ENCODE data around the gene NPDC1. TPM values are rescaled to one million over a fixed set of nuclear protein-coding genes. Genes with fewer than 3 reads are reported as not detected.
"Not testable (repeated sequence)": the region's sequence is repeated elsewhere in the genome, so short reads cannot be mapped to it uniquely, and the experiment has no call there.

Gene NPDC1
- total RNA-seq, 1 donor from 2014 or later = 61.1 TPM

- Mint-ChIP-seq H3K36me3 (ENCODE audit: low read depth) (no peaks in the 10 kb centered on the region), H3K27me3 (ENCODE audit: low read depth) (peaks cover 9% of the 10 kb centered on the region), H3K9me3 (no peaks in the 10 kb centered on the region), H3K4me1 (peaks cover 3% of the 10 kb centered on the region), H3K4me3 (no peak overlapping the region), H3K27ac (ENCODE audit: unreplicated experiment) (no peak overlapping the region)
- DNase-seq (ENCODE audit: low read depth, low spot score) = peak; percentile 79
- TF ChIP-seq CTCF (conservative IDR thresholded peaks at IDR 0.05) = peak; percentile 86
These were observed 18.3 kb upstream of the NPDC1 start for GRCh38 chr9:137064027-137064879.

GRCh38 chr9:137063311-137064026, 17.5 kb upstream of the NPDC1 start:
- Mint-ChIP-seq H3K36me3 (ENCODE audit: low read depth) (no peaks in the 10 kb centered on the region), H3K27me3 (ENCODE audit: low read depth) (peaks cover 16% of the 10 kb centered on the region), H3K9me3 (no peaks in the 10 kb centered on the region), H3K4me1 (peaks cover 3% of the 10 kb centered on the region), H3K27ac (ENCODE audit: unreplicated experiment) (no peak overlapping the region), H3K4me3 (no peak overlapping the region)
- no peak for DNase-seq (ENCODE audit: low read depth, low spot score)
- TF ChIP-seq CTCF (conservative IDR thresholded peaks at IDR 0.05) = no peak

GRCh38 chr9:137062798-137063197, 16.8 kb upstream of the NPDC1 start:
- peaks cover 17% of the 10 kb centered on the region for H3K27me3 Mint-ChIP-seq (ENCODE audit: low read depth)
- H3K4me3 Mint-ChIP-seq; H3K36me3 Mint-ChIP-seq (ENCODE audit: low read depth); H3K27ac Mint-ChIP-seq (ENCODE audit: unreplicated experiment); H3K9me3 Mint-ChIP-seq; DNase-seq (ENCODE audit: low read depth, low spot score); H3K4me1 Mint-ChIP-seq: not testable (repeated sequence)

GRCh38 chr9:137062384-137062783, 16.4 kb upstream of the NPDC1 start:
- H3K36me3 Mint-ChIP-seq (ENCODE audit: low read depth) = no peaks in the 10 kb centered on the region
- peaks cover 20% of the 10 kb centered on the region for H3K27me3 Mint-ChIP-seq (ENCODE audit: low read depth)
- H3K27ac Mint-ChIP-seq (ENCODE audit: unreplicated experiment) = no peak overlapping the region
- no peaks in the 10 kb centered on the region for H3K4me1 Mint-ChIP-seq
- no peak for TF ChIP-seq CTCF (conservative IDR thresholded peaks at IDR 0.05)
- DNase-seq (ENCODE audit: low read depth, low spot score) = no peak
- no peaks in the 10 kb centered on the region for H3K9me3 Mint-ChIP-seq
- H3K4me3 Mint-ChIP-seq = no peak overlapping the region

- Mint-ChIP-seq H3K27me3 (ENCODE audit: low read depth) (peaks cover 51% of the 10 kb centered on the region), H3K4me3 (no peak overlapping the region), H3K36me3 (ENCODE audit: low read depth) (no peaks in the 10 kb centered on the region), H3K9me3 (no peaks in the 10 kb centered on the region), H3K4me1 (no peaks in the 10 kb centered on the region), H3K27ac (ENCODE audit: unreplicated experiment) (no peak overlapping the region)
- no peak for DNase-seq (ENCODE audit: low read depth, low spot score)
- TF ChIP-seq CTCF (conservative IDR thresholded peaks at IDR 0.05) = no peak
These were observed 12.7 kb upstream of the NPDC1 start for GRCh38 chr9:137058521-137059234.

Data from neural crest cell (in vitro differentiated cells).